Measurements from ENCODE around the gene CACNA1C.

Gene CACNA1C

DNA sequence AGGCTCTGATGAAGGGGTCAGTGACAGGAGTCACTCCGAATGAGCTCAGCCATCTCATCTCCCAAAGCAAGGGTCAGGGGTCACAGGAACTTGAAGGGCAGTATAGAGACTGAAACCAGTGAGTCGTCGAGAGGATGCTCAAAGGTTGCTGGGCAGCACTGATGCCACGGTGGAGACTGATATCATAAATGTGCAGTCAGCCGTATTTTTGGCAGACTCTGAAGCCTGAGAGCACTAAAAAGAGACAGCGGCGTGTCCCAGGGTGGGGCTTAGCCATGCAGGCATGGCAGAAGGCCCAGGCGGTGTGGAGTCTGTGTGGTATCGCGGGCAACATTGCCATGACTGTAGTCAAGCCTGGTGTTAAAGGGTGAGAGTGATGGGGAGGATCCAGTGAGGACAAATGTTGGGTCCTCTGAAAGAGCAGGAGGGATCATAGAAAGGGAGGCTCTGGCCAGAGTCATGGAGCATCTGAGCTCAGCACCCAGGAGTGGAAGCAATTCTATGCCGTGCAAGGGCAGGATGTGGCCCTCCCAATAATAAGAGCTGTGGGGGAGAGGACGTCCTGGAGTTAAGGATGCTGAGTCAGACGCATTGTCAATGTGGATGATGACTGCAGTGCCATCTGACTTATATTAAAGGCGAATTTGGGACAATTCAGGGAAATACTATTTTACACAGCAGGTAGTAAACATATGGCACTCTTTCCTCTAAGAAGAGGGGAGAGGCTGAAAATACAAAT is 500.8 kb downstream of the CACNA1C start:
- DNase-seq (ENCODE audit: insufficient read length, low spot score) (no peak), FAIRE-seq (no peak)

- no peak for DNase-seq (ENCODE audit: insufficient read length, low spot score)
Observed at GRCh38 chr12:2555487-2556082, 502.8 kb downstream of the CACNA1C start.

GRCh38 chr12:2557597-2557996 is 504.8 kb downstream of the CACNA1C start:
- DNase-seq (ENCODE audit: insufficient read length, low spot score) (no peak), FAIRE-seq (no peak)

More at GRCh38 chr12:2555487-2556082, 502.8 kb downstream of the CACNA1C start:
- no peak for FAIRE-seq

GRCh38 chr12:2559931-2560330 is 507.1 kb downstream of the CACNA1C start:
- DNase-seq (ENCODE audit: insufficient read length, low spot score) = no peak
- FAIRE-seq = no peak

GRCh38 chr12:2560356-2560755 is 507.6 kb downstream of the CACNA1C start:
- DNase-seq (ENCODE audit: insufficient read length, low spot score) (no peak), FAIRE-seq (no peak)

- no peak for DNase-seq (ENCODE audit: insufficient read length, low spot score)
- no peak for FAIRE-seq
Observed at GRCh38 chr12:2561367-2561766, 508.6 kb downstream of the CACNA1C start.

- no peak for FAIRE-seq
- no peak for DNase-seq (ENCODE audit: insufficient read length, low spot score)
Observed at GRCh38 chr12:2562400-2562799, 509.6 kb downstream of the CACNA1C start.

- FAIRE-seq = no peak
- no peak for DNase-seq (ENCODE audit: insufficient read length, low spot score)
Observed at GRCh38 chr12:2563709-2564108, 510.9 kb downstream of the CACNA1C start.

DNA sequence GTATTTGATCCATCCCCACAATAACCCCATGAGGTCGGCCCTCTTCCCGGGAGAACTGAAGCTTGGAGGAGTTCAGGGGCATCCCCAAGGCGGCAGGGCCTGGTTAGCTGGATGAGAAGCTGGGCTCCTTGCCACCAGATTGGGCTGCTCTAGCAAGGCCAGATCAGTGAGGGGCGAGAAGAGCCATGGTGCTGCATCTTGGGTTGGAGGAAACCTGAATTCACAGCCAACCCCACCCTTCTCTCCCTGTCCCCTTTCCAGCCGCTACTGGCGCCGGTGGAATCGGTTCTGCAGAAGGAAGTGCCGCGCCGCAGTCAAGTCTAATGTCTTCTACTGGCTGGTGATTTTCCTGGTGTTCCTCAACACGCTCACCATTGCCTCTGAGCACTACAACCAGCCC is 513.4 kb downstream of the CACNA1C start:
- FAIRE-seq = no peak
- DNase-seq (ENCODE audit: insufficient read length, low spot score) = no peak

GRCh38 chr12:2567711-2568110 is 514.9 kb downstream of the CACNA1C start:
- no peak for DNase-seq (ENCODE audit: insufficient read length, low spot score)
- no peak for FAIRE-seq

DNA sequence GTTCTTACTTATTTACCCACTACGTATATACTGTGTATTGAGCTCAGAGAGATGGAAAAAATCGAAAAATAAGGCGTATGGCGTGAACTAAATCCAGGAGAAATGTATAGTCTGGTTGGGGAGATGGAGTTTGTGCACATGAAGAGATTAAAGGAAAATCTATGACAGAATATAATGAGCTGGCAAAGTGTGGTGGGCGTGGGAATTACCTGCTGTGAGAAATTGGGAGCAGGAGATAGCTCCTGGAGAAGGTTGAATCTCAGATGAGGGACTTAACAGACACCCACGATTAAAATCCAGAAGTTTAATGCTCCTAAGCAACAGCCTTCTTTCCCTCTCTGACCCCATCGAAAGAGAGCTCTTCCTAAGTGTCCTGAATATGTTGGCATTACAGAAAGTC is 517.8 kb downstream of the CACNA1C start:
- DNase-seq (ENCODE audit: insufficient read length, low spot score) = no peak
- no peak for FAIRE-seq

DNA sequence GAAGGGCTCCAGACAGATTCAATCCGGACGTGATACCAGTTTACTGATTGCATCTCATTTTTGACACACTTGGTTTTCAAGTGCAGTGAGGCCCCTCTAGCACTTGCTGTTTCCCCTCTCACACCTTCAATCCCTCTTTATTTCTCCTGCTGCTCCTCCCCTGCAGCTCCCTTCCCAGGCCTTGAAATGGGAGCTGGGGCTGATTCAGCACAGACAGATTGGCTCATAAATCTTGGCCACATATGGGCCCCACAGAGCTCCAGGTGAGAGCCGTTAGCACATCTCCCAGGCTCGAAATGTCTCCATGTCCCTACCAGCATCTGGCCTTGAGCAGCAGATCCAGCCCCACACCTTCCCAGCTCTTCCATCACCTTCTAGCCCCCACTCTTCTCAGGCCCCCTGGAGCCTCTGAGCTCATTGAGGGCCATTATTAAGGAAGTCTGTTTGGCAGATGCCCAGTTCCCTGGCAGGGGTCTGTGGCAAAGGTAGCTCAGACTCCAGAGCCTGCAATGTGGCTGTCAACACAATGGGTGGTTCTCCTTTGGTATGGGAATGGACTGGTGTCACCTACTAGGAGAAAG is 521.7 kb downstream of the CACNA1C start:
- no peak for FAIRE-seq
- DNase-seq (ENCODE audit: insufficient read length, low spot score) = no peak

GRCh38 chr12:2575245-2575644 is 522.5 kb downstream of the CACNA1C start:
- DNase-seq (ENCODE audit: insufficient read length, low spot score) (no peak), FAIRE-seq (no peak)

DNA sequence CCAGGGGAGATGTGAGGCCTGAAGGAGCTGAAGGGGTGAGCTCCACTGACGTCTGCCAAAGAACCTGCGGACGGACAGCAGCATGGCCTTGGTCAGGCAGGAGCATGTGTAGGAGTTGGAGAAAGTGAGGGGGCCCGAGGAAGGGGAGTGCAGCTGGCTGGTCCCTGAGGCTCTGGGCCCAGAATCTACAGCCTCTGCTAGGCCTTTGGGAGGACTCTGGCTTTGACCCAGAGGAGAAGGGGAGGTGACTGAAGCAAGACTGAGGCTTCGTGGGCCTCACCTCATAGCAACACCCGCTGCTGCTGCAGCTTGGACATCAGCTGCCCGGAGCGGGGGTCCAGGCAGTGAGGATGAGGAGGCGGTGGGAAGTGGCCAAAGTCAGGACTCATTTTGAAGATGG is 525.4 kb downstream of the CACNA1C start:
- DNase-seq (ENCODE audit: insufficient read length, low spot score) = no peak
- no peak for FAIRE-seq

DNA sequence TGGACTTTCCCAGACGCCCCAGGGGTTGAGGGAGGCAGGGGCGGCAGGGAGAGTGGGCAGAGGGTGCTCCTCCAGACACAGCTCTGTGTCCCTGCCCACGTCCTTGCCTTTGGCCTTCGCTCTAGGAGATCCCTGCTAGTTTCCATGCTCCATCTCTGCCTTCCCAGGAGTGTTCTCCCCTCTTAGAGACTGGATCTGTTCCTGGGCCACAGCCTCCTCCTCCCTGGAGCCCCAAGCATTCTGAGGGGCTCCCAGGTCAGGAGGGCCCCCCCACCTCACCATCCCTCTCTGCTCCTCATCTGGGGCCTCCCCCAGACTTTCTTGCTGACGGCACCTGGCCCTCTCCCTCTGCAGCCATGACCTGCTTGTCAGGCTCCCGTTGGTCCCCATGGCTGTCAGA is 526.0 kb downstream of the CACNA1C start:
- DNase-seq (ENCODE audit: insufficient read length, low spot score) (no peak), FAIRE-seq (no peak)

DNA sequence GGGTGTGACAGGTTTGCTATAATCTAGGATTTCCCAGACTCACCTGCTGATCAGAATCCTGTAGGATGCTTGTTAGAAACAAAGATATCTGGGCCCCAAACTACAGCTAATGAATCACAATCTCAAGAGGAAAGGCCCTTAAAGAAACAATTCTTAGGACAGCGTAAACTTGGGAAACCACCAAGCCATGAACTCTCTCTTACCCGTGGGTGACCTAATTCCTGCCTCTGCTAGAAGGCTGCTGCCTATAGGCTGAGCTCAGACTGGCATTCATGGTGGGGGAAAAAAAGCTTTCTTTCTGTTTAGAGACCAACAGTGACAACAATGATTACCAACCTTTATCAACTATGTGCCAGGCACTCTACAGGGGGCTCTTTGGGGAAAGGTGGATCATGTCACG is 528.0 kb downstream of the CACNA1C start:
- no peak for FAIRE-seq

DNA sequence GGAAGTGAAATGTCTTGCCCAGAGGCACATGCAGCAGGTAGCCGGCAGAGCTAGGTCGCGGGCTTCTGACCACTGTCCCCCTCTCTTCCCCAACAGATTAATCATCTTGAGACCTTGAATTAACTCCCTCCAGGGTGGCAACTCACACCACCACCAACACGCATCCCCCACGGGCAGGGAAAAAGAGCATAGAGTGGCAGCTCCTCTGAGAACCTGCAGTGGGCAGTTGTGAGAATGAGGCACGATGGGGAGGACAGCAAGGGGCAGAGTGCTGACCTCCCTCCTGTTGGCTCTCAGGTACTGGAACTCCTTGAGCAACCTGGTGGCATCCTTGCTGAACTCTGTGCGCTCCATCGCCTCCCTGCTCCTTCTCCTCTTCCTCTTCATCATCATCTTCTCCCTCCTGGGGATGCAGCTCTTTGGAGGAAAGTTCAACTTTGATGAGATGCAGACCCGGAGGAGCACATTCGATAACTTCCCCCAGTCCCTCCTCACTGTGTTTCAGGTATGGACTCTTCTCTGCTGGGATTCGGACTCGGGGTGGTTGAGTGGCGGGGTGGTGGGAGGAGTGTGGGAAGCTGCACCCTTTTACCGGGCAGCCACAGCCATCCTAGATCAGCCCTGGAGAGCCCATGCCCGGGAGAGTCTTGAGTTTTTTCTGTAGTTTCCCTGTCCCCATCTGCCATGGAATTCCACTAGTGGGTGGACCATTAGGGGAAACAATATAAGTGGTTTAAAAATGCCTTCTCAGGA is 528.7 kb downstream of the CACNA1C start:
- FAIRE-seq (no peak), DNase-seq (ENCODE audit: insufficient read length, low spot score) (no peak)

More for the DNA sequence above, 528.0 kb downstream of the CACNA1C start:
- DNase-seq (ENCODE audit: insufficient read length, low spot score) = no peak

DNA sequence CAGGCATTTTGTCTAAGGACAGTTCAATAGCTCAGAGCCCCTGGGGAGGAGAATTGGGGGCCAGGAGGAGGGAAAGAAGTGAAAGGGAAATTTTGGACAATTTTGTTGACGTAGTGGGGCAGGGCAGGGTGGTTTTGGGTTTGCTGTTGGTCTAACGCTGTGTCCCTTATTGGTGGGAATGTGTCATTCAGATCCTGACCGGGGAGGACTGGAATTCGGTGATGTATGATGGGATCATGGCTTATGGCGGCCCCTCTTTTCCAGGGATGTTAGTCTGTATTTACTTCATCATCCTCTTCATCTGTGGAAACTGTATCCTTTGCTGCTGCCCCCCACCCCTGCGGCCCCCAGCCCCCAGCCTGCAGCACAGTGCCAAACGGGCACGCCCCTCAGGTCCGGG is 529.8 kb downstream of the CACNA1C start:
- DNase-seq (ENCODE audit: insufficient read length, low spot score) (no peak), FAIRE-seq (no peak)

GRCh38 chr12:2583091-2583497 is 530.3 kb downstream of the CACNA1C start:
- FAIRE-seq (no peak), DNase-seq (ENCODE audit: insufficient read length, low spot score) (peak; percentile 76)

DNA sequence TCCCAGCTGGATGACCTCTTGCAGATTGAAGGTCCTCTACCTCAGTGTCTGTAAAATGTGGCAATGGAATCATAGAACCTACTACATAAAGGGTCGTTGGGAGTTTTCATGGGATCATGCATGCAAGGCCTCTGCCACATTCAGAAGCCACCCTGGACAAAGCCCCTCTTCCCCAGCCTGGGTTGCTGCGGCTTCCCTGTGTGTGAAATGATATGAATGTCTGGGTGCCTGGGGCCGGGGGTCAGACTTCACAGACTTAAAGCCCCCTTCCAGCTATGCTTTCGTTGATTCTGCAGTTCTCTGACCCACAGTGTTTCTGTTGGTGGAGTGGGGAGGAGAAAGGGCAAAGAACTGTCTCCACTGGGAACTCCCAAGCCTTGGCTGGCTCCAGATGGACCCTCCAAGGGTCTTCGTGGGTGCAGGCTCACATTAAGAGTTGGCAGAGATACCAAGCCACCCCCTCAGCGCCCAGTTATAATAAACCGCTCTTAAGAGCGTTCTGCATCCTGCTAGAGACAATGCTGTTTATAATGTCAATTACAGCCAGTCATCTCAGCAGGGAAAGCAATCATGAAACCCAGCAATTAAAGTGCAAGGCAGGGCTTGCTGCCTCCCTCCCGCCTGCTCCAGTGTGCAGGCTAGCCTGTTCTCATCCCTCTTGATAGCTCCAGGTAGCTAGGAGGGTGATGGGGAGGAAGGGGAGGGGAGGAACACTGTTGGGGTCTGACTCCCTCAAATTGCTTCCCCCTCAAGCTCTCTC is 531.0 kb downstream of the CACNA1C start:
- FAIRE-seq (no peak), DNase-seq (ENCODE audit: insufficient read length, low spot score) (no peak)
